Measurements from ENCODE around the gene ZCCHC10. TPM values are rescaled to one million over a fixed set of nuclear protein-coding genes. Genes with fewer than 3 reads are reported as not detected.

Gene ZCCHC10
- total and polyA plus RNA-seq, 9 of the 15 experiments (the other 6 are each of a cell fraction or from before 2014, with no cell fraction given) = 11.9 to 146 (median 51.8) TPM

- TF ChIP-seq ZBTB11 (CRISPR knock-in tag; IDR thresholded peaks at IDR 0.05) = peak in 2 of 3 experiments; percentile 46 to 85; a peak in 3 of 6 replicates
- peak; percentile 75; the same call in 1 of the 2 replicates for TF ChIP-seq GTF2F1 (IDR thresholded peaks at IDR 0.05; ENCODE audit: low read depth, low read length)
- no peak for TF ChIP-seq ZNF224 (CRISPR knock-in tag; IDR thresholded peaks at IDR 0.05)
- no peak for TF ChIP-seq ZNF507 (tag; conservative IDR thresholded peaks at IDR 0.05)
- no peak for TF ChIP-seq ZNF184 (CRISPR knock-in tag; IDR thresholded peaks at IDR 0.05)
- TF ChIP-seq ILK (tag; IDR thresholded peaks at IDR 0.05; ENCODE audit: borderline replicate concordance, low read depth) = no peak
- TF ChIP-seq PHF20 (IDR thresholded peaks at IDR 0.05; ENCODE audit: partially characterized antibody) = peak; percentile 82
- TF ChIP-seq TARDBP (IDR thresholded peaks at IDR 0.05) = no peak
- no peak for TF ChIP-seq ZBTB8A (IDR thresholded peaks at IDR 0.05; ENCODE audit: partially characterized antibody)
- TF ChIP-seq TAL1 (IDR thresholded peaks at IDR 0.05) = no peak
- no peak for TF ChIP-seq ZNF24 (IDR thresholded peaks at IDR 0.05)
- TF ChIP-seq REST (IDR thresholded peaks at IDR 0.05; ENCODE audit: borderline replicate concordance) = no peak
- 0 out of 2 replicates have a peak, but pooled peaks have one; percentile 37 for TF ChIP-seq REST (CRISPR knock-in tag; IDR thresholded peaks at IDR 0.05; ENCODE audit: low read depth)
Observed at GRCh38 chr5:133051542-133052316, 25.4 kb upstream of the ZCCHC10 start, which contains the start of gene HSPA4 (continued).
